Measurements from ENCODE around the gene SPG11.
"Not testable (repeated sequence)": the region's sequence is repeated elsewhere in the genome, so short reads cannot be mapped to it uniquely, and the experiment has no call there.

Gene SPG11, protein sequence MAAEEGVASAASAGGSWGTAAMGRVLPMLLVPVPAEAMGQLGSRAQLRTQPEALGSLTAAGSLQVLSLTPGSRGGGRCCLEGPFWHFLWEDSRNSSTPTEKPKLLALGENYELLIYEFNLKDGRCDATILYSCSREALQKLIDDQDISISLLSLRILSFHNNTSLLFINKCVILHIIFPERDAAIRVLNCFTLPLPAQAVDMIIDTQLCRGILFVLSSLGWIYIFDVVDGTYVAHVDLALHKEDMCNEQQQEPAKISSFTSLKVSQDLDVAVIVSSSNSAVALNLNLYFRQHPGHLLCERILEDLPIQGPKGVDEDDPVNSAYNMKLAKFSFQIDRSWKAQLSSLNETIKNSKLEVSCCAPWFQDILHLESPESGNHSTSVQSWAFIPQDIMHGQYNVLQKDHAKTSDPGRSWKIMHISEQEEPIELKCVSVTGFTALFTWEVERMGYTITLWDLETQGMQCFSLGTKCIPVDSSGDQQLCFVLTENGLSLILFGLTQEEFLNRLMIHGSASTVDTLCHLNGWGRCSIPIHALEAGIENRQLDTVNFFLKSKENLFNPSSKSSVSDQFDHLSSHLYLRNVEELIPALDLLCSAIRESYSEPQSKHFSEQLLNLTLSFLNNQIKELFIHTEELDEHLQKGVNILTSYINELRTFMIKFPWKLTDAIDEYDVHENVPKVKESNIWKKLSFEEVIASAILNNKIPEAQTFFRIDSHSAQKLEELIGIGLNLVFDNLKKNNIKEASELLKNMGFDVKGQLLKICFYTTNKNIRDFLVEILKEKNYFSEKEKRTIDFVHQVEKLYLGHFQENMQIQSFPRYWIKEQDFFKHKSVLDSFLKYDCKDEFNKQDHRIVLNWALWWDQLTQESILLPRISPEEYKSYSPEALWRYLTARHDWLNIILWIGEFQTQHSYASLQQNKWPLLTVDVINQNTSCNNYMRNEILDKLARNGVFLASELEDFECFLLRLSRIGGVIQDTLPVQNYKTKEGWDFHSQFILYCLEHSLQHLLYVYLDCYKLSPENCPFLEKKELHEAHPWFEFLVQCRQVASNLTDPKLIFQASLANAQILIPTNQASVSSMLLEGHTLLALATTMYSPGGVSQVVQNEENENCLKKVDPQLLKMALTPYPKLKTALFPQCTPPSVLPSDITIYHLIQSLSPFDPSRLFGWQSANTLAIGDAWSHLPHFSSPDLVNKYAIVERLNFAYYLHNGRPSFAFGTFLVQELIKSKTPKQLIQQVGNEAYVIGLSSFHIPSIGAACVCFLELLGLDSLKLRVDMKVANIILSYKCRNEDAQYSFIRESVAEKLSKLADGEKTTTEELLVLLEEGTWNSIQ (N-terminal part only)

DNA sequence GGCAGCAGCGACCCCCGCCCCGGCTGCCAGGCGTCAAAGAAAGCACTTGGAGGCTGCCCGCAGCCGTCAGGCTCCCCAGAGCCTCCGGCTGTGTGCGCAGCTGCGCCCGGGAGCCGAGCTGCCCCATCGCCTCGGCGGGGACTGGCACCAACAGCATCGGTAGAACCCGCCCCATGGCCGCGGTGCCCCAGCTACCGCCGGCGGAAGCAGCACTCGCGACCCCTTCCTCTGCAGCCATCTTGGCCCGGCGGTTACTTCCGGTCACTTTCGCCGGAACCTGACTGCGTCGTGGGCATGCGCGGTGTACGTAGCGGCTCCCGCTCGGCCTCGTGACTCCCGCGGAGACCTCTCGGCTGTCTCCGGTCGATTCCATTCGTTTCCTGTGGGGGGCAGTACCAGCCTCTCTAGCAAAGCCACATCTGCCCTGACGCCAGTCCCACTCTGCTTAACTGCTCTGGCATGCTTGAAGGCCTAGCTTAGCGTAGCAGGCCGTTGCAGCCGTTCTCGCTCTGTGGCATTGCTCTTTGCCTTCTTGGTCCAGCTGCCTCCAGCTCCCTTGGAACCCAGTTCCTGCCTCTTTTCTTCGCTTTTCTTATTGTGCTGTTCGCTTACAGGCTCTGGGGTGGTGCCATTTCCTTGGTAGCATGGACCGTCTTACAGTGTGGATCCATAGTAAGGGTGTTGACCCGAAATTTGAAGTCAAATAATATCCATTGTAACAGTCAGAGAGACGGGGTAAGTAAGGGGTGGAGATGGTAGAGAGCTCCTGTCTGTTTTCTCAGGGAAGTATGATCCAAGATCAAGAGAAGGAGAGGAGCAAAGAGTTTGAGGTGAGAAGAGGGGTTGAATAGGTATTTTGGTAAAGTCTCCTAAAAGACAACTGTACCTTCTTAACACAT lies at the start of gene SPG11:
Gene SPG11 (minus strand): TSS at position 253 of the 899 bp plus-strand sequence. CDS start 15 bp downstream, at position 238.
- peak; percentile 85 for DNase-seq

DNA sequence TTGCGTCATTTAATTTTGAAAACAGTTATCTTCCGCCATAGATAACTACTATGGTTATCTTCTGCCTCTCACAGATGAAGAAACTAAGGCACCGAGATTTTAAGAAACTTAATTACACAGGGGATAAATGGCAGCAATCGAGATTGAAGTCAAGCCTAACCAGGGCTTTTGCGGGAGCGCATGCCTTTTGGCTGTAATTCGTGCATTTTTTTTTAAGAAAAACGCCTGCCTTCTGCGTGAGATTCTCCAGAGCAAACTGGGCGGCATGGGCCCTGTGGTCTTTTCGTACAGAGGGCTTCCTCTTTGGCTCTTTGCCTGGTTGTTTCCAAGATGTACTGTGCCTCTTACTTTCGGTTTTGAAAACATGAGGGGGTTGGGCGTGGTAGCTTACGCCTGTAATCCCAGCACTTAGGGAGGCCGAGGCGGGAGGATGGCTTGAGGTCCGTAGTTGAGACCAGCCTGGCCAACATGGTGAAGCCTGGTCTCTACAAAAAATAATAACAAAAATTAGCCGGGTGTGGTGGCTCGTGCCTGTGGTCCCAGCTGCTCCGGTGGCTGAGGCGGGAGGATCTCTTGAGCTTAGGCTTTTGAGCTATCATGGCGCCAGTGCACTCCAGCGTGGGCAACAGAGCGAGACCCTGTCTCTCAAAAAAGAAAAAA lies 49.0 kb upstream of the SPG11 start:
- peak; percentile 35 for DNase-seq

DNA sequence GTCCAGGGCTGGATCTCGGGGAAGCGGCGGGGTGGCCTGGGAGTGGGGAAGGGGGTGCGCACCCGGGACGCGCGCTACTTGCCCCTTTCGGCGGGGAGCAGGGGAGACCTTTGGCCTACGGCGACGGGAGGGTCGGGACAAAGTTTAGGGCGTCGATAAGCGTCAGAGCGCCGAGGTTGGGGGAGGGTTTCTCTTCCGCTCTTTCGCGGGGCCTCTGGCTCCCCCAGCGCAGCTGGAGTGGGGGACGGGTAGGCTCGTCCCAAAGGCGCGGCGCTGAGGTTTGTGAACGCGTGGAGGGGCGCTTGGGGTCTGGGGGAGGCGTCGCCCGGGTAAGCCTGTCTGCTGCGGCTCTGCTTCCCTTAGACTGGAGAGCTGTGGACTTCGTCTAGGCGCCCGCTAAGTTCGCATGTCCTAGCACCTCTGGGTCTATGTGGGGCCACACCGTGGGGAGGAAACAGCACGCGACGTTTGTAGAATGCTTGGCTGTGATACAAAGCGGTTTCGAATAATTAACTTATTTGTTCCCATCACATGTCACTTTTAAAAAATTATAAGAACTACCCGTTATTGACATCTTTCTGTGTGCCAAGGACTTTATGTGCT lies 48.4 kb upstream of the SPG11 start:
- no peak for DNase-seq

DNA sequence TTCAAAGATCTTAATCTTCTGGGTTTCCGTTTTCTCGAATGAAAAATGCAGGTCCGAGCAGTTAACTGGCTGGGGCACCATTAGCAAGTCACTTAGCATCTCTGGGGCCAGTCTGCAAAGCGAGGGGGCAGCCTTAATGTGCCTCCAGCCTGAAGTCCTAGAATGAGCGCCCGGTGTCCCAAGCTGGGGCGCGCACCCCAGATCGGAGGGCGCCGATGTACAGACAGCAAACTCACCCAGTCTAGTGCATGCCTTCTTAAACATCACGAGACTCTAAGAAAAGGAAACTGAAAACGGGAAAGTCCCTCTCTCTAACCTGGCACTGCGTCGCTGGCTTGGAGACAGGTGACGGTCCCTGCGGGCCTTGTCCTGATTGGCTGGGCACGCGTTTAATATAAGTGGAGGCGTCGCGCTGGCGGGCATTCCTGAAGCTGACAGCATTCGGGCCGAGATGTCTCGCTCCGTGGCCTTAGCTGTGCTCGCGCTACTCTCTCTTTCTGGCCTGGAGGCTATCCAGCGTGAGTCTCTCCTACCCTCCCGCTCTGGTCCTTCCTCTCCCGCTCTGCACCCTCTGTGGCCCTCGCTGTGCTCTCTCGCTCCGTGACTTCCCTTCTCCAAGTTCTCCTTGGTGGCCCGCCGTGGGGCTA lies 47.8 kb upstream of the SPG11 start, which contains the start of the genes B2M and PATL2:
Gene B2M (plus strand): TSS at position 422 of the 647 bp plus-strand sequence. CDS start 30 bp downstream, at position 452.
Gene PATL2 (minus strand): TSS at position 228 of the 647 bp plus-strand sequence. CDS start 34,833 bp downstream, outside the sequence.
- peak; percentile 72 for DNase-seq

DNA sequence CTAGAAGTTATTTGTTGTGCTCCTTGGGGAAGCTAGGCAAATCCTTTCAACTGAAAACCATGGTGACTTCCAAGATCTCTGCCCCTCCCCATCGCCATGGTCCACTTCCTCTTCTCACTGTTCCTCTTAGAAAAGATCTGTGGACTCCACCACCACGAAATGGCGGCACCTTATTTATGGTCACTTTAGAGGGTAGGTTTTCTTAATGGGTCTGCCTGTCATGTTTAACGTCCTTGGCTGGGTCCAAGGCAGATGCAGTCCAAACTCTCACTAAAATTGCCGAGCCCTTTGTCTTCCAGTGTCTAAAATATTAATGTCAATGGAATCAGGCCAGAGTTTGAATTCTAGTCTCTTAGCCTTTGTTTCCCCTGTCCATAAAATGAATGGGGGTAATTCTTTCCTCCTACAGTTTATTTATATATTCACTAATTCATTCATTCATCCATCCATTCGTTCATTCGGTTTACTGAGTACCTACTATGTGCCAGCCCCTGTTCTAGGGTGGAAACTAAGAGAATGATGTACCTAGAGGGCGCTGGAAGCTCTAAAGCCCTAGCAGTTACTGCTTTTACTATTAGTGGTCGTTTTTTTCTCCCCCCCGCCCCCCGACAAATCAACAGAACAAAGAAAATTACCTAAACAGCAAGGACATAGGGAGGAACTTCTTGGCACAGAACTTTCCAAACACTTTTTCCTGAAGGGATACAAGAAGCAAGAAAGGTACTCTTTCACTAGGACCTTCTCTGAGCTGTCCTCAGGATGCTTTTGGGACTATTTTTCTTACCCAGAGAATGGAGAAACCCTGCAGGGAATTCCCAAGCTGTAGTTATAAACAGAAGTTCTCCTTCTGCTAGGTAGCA lies 47.0 kb upstream of the SPG11 start:
- DNase-seq, result no peak

DNA sequence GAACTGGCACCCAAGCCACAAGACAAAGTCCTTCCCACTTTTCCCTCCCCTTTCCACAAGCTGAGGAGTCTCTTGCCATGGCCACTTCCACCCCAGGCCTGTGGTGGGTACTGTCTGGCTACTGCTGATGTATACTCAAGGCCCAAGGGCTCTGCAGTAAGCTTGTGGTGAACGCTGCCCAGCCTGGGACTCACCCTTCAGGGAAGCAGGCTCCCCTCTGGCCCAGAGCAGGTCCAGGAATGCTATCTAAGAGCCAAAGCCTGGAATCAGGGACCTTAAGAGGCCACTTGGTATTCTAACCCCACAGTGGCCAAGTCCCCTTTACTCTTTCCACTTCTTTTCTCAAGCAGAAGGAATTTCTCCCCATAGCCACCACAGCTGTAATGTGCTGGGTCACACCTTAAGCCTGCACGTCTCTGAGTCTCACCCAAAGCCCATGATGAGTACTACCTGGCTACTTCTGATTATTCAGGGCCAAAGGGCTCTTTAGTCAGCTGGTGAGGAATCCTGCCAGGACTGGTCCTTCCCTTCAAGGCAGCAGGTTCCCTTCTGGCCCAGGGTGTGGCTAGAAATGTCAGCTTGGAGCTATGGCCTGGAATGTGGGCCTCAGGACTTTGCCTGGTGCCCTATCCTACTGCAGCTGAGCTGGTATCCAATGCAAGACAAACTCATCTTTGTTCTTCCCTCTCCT lies 43.6 kb upstream of the SPG11 start:
- DNase-seq, result no peak

DNA sequence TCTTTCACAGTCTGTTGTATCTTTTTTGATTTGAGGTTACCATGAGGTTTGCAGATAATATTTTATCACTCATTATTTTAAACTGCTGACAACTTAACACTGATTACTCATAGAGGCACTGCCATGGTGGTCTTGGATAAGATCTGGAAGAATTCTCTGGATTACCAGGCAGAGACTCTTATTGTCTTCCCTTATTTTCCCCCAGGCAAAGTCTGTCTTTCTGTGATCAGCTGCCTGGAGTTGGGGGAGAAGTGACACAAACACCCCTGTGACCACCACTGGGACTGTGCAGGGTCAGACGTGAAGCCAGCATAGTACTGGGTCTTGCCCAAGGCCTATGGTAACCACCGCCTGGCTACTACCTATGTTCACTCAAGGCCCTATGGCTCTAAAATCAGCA lies 42.9 kb upstream of the SPG11 start:
- DNase-seq, result no peak

DNA sequence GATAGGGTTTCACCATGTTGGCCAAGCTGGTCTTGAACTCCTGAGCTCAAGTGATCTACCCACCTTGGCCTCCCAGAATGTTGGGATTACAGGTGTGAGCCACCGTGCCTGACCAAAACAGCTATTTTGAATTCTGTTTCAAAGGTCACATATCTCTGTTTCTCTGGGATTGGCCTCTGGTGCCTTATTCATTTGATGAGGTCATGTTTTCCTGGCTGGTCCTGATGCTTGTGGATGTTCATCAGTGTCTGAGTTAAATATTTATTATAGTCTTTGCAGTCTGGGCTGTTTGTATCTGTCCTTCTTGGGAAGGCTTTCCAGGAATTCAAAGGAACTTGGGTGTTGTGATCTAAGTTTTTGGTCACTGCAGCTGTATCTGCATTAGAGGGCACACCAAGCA lies 42.5 kb upstream of the SPG11 start:
- no peak for DNase-seq

DNA sequence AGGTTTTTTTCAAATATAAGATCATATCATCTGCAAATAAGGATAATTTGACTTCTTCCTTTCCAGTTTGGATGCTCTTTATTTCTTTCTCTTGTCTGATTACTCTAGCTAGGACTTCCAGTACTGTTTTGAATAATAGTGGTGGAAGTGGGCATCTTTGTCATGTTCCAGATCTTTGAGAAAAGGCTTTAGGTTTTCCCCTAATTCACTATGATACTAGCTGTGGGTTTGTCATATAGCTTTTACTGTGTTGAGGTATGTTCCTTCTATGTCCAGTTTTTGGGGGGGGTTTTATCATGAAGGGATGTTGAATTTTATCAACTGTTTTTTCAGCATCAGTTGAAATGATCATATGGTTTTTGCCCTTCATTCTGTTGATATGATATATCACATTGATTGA lies 37.2 kb upstream of the SPG11 start:
- not testable (repeated sequence) for DNase-seq

DNA sequence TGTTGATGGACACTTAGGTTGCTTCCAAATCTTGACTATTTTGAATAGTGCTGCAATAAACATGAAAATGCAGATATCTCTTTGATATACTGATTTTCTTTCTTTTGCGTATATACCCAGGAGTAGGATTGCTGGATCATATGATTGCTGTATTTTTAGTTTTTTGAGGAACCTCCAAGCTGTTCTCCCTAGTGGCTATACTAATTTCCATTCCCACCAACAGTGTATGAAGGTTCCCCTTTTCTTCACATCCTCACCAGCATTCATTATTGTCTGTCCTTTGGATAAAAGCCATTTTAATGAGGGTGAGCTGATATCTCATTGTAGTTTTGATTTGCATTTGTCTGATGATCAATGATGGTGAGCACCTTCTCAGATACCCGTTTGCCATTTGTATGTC lies 35.2 kb upstream of the SPG11 start:
- DNase-seq, result no peak

DNA sequence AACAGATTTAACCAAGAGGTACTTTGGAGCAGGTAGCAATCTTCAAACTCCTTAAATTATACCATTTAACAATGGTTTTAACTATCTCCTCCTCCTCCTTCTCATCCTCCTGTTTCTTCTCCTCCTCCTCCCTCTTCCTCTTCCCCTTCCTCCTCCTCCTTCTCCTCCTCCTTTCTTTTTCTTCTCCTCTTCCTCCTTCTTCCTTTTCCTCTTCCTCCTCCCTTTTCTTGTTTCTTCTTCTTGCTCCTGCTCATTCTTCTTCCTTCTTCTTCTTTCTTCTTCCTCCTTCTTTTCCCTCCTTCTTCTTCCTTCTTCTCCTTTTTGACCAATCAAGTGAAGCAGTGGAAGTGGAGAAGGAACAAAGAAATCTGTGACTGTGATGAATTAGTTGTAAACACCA lies 33.6 kb upstream of the SPG11 start:
- no peak for DNase-seq

DNA sequence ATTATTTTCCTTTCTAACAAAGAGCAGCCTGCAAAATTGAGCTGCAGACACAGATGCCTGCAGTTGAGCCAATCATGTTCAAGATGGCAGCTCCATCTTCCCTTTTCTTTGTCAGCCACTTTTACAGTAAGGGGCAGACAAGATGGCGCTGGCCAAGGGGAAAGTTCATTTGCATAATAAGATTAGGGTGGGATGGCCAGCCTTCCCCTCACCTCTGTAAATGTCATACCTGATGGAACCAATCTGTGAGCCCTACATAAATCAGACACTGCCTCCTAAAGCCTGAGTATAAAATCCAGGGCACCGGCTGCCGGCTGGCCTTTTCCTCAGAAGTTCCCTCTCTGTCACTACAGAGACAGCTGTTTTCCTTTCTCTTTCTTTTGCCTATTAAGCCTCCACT lies 31.8 kb upstream of the SPG11 start:
- DNase-seq, result no peak

DNA sequence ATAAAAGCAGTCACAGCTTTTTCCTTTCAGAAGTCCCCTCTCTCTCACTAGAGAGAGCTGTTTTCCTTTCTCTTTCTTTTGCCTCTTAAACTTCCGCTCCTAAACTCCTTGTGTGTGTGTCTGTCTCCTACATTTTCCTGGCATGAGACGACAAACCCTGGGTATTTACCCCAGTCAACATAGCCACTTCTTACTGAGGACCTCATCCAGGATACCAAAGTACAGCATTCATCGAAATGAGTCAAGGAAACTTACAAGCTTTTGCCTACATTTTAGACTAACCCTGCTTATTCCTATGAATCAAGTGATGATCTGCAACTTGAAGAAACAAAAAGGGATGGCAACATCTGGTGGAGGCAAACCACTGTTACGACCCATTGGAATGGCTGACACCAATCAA lies 31.0 kb upstream of the SPG11 start:
- DNase-seq, result no peak

DNA sequence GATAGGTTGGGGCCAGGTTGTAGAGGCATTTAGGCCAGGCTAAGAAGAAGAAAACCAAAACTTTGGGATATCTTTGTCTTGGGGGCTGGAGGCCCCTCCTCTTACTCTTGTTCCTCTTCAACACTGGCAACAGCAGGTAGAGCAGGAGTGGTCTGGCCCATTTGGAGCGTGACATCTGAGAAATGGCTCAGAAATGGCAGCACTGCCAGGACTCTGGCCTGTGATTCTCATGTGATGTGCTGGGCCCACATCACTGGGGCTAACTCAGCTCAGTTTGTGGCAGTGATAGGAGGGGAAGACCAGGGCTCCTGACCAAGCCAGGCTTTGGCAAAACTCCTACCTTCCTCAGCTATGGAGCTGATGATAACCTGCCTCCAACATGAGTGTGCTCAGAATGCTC lies 29.2 kb upstream of the SPG11 start:
- DNase-seq, result no peak

DNA sequence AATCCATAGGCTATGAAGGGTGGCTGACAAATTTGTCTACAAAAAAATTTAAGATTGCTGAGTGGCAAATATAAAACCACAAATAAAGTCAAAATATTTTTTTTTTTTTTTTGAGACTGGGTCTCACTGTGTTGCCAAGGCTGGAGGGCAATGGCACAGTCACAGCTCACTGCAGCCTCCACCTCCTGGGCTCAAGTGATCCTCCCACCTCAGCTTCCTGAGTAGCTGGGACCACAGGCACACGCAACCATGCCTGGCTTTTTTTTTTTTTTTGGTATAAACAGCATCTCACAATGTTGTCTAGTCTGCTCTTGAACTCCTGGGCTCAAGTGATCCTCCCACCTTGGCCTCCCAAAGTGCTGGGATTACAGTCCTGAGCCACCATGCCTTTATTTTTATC lies 26.8 kb upstream of the SPG11 start:
- DNase-seq, result not testable (repeated sequence)

DNA sequence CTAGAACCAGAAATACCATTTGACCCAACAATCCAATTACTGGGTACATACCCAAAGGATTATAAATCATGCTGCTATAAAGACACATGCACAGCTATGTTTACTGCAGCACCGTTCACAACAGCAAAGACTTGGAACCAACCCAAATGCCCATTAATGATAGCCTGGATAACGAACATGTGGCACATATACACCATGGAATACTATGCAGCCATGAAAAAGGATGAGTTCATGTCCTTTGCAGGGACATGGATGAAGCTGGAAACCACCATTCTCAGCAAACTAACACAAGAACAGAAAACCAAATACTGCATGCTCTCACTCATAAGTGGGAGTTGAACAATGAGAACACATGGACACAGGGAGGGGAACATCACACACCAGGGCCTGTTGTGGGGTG lies 25.9 kb upstream of the SPG11 start:
- not testable (repeated sequence) for DNase-seq

DNA sequence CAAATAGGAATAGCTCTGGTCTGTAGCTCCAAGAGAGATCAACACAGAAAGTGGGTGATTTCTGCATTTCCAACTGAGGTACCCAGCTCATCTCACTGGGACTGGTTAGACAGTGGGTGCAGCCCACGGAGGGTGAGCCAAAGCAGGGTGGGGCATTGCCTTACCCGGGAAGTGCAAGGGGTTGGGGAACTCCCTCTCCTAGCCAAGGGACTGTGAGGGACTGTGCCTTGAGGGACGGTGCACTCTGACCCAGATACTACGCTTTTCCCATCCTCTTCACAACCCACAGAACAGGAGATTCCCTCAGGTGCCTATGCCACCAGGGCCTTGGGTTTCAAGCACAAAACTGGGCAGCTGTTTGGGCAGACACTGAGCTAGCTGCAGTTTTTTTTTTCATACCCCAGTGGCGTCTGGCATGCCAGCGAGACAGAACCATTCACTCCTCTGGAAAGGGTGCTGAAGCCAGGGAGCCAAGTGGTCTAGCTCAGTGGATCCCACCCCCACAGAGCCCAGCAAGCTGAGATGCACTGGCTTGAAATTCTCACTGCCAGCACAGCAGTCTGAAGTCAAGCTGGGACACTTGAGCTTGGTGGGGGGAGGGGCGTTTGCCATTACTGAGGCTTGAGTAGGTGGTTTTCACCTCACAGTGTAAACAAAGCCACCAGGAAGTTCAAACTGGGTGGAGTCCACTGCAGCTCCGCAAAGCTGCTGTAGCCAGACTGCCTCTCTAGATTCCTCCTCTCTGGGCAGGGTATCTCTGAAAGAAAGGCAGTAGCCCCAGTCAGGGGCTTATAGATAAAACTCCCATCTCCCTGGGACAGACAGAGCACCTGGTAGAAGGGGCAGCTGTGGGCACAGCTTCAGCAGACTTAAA lies 19.6 kb upstream of the SPG11 start:
- peak; percentile 53 for DNase-seq
